ENCODE results near the gene TRIM63. TPM values are rescaled to one million over a fixed set of nuclear protein-coding genes. Genes with fewer than 3 reads are reported as not detected.

TRIM63 gene
- total RNA-seq, 4 donors from 2014 or later: 0.60 to 0.74 TPM; not detected in 2

- ATAC-seq (ENCODE audit: low FRiP score): no peak
- no peak for DNase-seq (ENCODE audit: low spot score)
- TF ChIP-seq, protein P1, sequence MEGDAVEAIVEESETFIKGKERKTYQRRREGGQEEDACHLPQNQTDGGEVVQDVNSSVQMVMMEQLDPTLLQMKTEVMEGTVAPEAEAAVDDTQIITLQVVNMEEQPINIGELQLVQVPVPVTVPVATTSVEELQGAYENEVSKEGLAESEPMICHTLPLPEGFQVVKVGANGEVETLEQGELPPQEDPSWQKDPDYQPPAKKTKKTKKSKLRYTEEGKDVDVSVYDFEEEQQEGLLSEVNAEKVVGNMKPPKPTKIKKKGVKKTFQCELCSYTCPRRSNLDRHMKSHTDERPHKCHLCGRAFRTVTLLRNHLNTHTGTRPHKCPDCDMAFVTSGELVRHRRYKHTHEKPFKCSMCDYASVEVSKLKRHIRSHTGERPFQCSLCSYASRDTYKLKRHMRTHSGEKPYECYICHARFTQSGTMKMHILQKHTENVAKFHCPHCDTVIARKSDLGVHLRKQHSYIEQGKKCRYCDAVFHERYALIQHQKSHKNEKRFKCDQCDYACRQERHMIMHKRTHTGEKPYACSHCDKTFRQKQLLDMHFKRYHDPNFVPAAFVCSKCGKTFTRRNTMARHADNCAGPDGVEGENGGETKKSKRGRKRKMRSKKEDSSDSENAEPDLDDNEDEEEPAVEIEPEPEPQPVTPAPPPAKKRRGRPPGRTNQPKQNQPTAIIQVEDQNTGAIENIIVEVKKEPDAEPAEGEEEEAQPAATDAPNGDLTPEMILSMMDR (IDR thresholded peaks at IDR 0.05): no peak
These were observed 57.5 kb downstream of the TRIM63 start for GRCh38 chr1:26009796-26010447.

DNA sequence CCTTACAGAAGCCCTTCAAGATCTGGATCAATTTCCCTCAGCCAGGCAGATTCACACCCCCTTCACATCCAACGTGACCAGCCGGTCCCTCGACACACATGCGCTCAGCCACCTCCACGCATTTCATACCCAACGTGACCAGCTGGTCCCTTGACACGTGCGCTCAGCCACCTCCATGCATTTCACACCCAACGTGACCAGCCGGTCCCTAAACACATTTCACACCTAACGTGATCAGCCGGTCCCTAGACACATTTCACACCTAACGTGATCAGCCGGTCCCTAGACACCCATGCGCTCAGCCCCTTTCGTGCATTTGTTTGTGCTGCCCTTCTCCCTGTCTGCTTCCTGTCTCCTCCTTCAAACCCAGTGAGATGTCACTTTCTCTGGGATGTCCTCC is 60.7 kb downstream of the TRIM63 start:
- TF ChIP-seq, protein P1 (IDR thresholded peaks at IDR 0.05): no peak
- DNase-seq (ENCODE audit: low spot score): no peak
- no peak for ATAC-seq (ENCODE audit: low FRiP score)

- ATAC-seq (ENCODE audit: low FRiP score) (peak; percentile 19), DNase-seq (ENCODE audit: low spot score) (no peak)
- TF ChIP-seq, protein P1 (IDR thresholded peaks at IDR 0.05): no peak
These were observed 61.9 kb downstream of the TRIM63 start for GRCh38 chr1:26005434-26006105.

DNA sequence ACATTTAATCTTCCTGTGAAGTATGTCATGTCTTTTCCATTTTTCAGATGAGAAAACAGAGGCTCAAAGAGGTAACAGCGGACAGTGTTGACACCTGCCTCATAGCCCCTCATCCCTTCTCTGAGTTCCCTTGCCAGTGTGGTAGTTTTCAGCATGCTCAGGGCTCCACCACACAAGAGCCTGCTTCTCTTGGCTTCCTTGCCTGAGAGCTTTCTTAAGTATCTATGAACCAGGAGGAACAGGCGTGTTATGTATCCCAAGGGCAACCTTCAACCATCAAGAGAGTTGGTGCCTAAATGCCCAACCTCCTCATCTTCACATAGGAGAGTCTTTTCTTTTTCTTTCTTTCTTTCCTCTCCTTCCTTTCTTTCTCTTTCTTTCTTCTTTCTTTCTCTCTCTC is 63.7 kb downstream of the TRIM63 start:
- TF ChIP-seq, protein P1 (IDR thresholded peaks at IDR 0.05): no peak
- ATAC-seq (ENCODE audit: low FRiP score): no peak
- no peak for DNase-seq (ENCODE audit: low spot score)

GRCh38 chr1:26003262-26003661 is 64.2 kb downstream of the TRIM63 start:
- TF ChIP-seq, protein P1 (IDR thresholded peaks at IDR 0.05): no peak
- ATAC-seq (ENCODE audit: low FRiP score) (no peak), DNase-seq (ENCODE audit: low spot score) (no peak)

Small RNA genes within 50 kb of the gene (small RNA-seq; reads per million reads assigned to genes)
- gene RF00283: not detected
- not detected for gene RF00492

Other genes with a start within 250 kb of the TRIM63 start
- 10 to 100 TPM; 40.8 to 84.2 (median 61.3) TPM for gene MTFR1L, start 247.7 kb downstream of the TRIM63 start, total RNA-seq
- not detected for gene AUNIP, start 208.2 kb downstream of the TRIM63 start, total RNA-seq
- 1 to 10 TPM; 4.3 to 7.2 (median 6.5) TPM for gene PAQR7, start 191.9 kb downstream of the TRIM63 start, total RNA-seq
- gene STMN1, start 161.2 kb downstream of the TRIM63 start, total RNA-seq: 10 to 100 TPM; 19.5 to 41.0 (median 29.7) TPM
- gene PAFAH2, start 69.6 kb downstream of the TRIM63 start, total RNA-seq: 1 to 10 TPM; 5.3 to 9.8 (median 8.2) TPM
- gene EXTL1, start 45.9 kb downstream of the TRIM63 start, total RNA-seq: under 1 TPM in 1 of 4 donors, not detected in 3; 0.65 TPM
- 1 to 10 TPM in 1 of 4 donors, under 1 TPM in 1, not detected in 2; 0.36 to 1.7 TPM for gene SLC30A2, start 21.5 kb downstream of the TRIM63 start, total RNA-seq
- gene PDIK1L, start 44.2 kb upstream of the TRIM63 start, total RNA-seq: 1 to 10 TPM; 3.2 to 7.6 (median 4.6) TPM
- 10 to 100 TPM in 2 of 4 donors, 1 to 10 TPM in 2; 4.6 to 20.5 (median 13.2) TPM for gene FAM110D, start 91.4 kb upstream of the TRIM63 start, total RNA-seq
- gene C1orf232, start 101.3 kb upstream of the TRIM63 start, total RNA-seq: not detected
- 10 to 100 TPM; 18.4 to 64.1 (median 42.5) TPM for gene ZNF593, start 102.3 kb upstream of the TRIM63 start, total RNA-seq
- not detected for gene ZNF593OS, start 104.2 kb upstream of the TRIM63 start, total RNA-seq
- gene CNKSR1, start 109.9 kb upstream of the TRIM63 start, total RNA-seq: 1 to 10 TPM in 2 of 4 donors, under 1 TPM in 2; 0.75 to 6.0 (median 1.3) TPM
- not detected for gene CATSPER4, start 123.0 kb upstream of the TRIM63 start, total RNA-seq
- 1 to 10 TPM; 4.3 to 6.1 (median 5.3) TPM for gene CEP85, start 166.6 kb upstream of the TRIM63 start, total RNA-seq
- gene SH3BGRL3, start 212.5 kb upstream of the TRIM63 start, total RNA-seq: 100 to 1,000 TPM in 1 of 4 donors, 10 to 100 TPM in 3; 42.4 to 124 (median 82.4) TPM
- 10 to 100 TPM; 12.2 to 23.8 (median 17.7) TPM for gene UBXN11, start 239.0 kb upstream of the TRIM63 start, total RNA-seq